ENCODE results near the gene NDE1.

Gene NDE1

DNA sequence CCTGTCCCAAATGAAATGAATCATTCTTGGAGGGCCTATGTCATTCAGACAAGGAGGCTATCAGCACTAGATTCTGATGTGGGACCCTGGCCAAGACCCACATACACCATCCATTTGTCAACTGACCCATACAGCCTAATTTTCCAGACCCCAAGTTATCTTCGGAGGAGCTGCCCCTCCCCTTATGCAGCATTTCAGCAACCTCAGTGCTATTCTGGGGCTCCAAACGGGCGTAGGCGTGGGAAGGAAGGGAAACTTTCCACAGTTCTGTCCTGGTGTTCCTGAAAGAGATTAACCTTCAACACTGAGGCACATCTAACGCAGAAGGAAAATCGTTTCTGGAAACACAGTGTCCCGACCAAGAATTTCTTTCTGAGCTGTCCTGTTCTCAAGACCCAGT lies 120.1 kb downstream of the NDE1 start:
- DNase-seq (ENCODE audit: low spot score): no peak

DNA sequence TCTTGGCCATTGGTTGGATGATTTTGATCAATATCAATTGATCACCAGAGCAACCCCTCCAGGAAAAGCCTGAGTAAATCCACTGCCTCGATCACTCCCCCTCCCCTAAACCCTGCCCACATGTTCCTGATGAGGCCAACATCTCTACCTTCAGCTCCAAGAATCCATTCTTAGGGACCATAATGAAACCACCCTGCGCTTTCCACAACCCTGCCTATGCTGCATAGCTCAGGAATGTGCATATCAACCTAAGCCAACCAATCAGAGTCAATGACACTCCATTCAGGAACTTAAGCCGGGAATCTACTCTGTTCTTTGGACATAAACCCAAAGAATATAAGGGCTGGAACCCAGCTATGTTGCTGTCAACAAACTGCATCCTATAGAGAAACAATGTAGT lies 120.5 kb downstream of the NDE1 start:
- DNase-seq (ENCODE audit: low spot score): no peak

DNA sequence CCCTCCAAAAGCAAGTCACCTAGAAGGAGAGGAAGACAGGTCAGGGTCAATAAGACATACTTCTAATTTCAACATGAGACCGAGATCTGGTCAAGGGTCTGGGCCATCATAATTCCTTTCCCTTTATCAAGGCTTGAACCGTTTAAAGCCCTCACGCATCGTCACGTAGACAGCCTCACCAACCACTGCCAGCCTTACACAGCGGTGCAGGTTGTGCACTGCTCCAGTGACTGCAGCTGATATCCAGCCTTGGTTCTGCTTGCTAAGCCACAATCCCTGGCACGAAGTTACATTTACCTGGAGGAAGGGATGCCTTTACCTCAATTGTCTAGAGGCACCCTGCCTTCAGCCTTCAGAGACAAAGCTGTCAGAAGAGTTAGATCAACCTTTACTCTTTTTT lies 121.6 kb downstream of the NDE1 start:
- no peak for DNase-seq (ENCODE audit: low spot score)

DNA sequence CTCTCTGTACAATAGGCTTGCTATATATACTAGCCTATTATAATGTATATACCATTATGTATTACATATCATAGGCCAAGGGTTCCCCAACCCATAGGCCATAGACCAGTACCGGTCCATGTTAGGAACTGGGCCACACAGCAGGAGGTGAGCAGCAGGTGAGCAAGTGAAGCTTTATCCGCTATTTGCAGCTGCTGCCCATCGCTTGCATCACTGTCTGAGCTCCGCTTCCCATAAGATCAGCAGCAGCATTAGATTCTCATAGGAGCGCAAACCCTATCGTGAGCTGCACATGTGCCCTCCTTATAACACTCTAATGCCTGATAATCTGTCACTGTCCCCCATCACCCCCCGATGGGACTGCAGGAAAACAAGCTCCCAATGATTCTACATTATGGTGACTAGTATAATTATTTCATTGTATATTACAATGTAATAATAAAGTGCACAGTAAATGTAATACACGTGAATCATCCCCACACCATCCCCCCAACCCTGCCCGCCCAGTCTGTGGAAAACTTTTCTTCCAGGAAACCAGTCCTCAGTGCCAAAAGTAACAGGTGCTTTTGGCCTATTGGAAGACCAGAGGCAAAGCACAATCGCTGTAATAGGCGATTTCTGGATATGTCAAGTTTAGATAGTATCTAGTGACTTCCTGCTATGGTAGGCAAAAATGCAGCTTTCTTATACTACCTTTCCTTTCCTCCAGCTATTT lies 122.7 kb downstream of the NDE1 start:
- DNase-seq (ENCODE audit: low spot score): no peak

DNA sequence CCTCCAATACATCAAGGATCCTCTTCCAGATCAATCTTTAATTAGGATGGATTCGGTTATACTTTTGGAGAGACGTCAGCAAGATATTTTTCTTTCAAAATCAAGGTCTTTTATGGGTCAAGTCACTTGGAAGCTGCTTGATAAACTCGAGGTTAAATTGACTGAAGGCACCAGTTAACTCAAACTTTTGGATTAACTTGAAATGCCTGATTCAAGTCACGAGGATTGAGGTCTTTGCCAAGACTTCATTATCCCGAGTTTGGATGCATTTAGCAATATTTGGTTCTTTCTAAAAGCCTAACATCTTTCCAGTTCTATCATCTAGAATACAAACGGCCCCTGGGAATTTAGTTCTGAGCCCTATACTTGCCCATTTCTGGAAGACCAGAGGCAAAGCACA lies 123.9 kb downstream of the NDE1 start:
- DNase-seq (ENCODE audit: low spot score): no peak

DNA sequence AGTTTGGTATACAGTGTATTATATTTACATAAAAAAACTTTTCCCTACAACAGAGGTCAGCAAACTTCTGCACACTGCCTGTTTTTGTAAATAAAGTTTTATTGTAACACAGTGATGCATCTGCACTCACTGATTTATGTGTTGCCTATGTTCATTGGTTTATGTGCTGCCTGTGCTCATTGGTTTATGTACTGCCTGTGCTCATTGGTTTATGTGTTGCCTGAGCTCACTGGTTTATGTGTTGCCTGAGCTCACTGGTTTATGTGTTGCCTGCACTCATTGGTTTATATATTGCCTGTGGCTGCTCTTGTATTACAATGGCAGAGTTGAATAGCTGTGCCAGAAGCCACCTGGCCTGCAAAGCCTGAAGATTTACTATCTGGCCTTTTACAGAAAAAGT lies 125.2 kb downstream of the NDE1 start:
- no peak for DNase-seq (ENCODE audit: low spot score)

DNA sequence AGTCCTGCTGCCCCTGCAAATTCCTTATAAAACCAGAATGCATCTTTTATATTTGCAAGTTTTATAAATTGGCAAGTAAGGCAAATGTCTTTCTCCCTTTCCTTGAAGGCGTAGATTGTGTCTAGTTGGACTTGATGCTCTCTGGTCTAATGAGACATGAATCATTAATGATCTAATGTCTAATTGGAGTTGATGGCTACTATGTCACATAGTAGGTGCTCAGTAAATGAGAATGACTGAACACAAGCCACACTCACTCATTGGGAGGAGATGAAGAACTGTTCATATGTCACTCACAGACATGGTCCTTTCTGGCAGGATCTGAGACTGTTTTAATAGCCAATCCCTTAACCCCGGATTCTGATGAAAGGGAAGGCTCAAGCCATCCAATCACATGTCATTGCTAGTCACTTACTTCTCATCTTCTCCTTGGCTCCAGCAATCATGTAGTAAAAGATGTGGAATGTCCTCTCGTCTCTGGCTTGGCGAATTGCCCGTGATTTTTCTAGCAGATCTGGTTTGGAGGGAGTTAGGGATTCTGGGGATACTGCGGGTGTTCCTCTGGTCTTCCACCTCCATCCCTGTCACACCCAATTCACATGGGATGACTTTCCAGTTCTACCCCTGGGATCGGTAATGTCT lies 125.7 kb downstream of the NDE1 start:
- DNase-seq (ENCODE audit: low spot score): no peak

Measured in cerebellar cortex (tissue), 1 donor.